Lung (tissue), 12 donors: Measurements from ENCODE around the gene NDUFA11. TPM values are rescaled to one million over a fixed set of nuclear protein-coding genes. Genes with fewer than 3 reads are reported as not detected.

Experiments used
- ATAC-seq: fragments of 200-7000 bp; cut with Tn5 transposase; one replicate; pipeline ENCODE4 v1.9.1; 2020; ENCODE audit warnings: moderate number of reproducible peaks; ENCODE audit not compliant: insufficient read depth, low FRiP score
- DNase-seq, 3 donors: peaks; one replicate each; pipeline ENCODE4 v3.0.0-alpha.2; 2013 to 2017
- H3K27ac ChIP-seq, 2 donors: one replicate each; pipeline ENCODE4 v1.5.1; 2013; ENCODE audit warnings: mild to moderate bottlenecking in 2 of 2, moderate library complexity in 2 of 2, control low read depth in 1 of 2, inconsistent platforms in 1 of 2, low read depth in 1 of 2, low read length in 1 of 2
- H3K27me3 ChIP-seq, 3 donors: one replicate each; pipeline ENCODE4 v1.5.1; 2013; ENCODE audit warnings: low read length in 2 of 3; ENCODE audit not compliant: control insufficient read depth in 3 of 3, insufficient read depth in 3 of 3
- H3K36me3 ChIP-seq, 4 donors: one replicate each; pipeline ENCODE4 v1.5.1; 2013; ENCODE audit warnings: low read length in 4 of 4, mild to moderate bottlenecking in 1 of 4, moderate library complexity in 1 of 4; ENCODE audit not compliant: control insufficient read depth in 4 of 4, insufficient read depth in 4 of 4
- H3K4me1 ChIP-seq, 5 donors: one replicate each; pipeline ENCODE4 v1.5.1; 2013; ENCODE audit warnings: low read length in 5 of 5, mild to moderate bottlenecking in 2 of 5, moderate library complexity in 1 of 5; ENCODE audit not compliant: control insufficient read depth in 5 of 5, insufficient read depth in 5 of 5
- H3K4me3 ChIP-seq: one replicate; pipeline ENCODE4 v1.5.1; 2013; ENCODE audit warnings: mild to moderate bottlenecking, control low read depth, moderate library complexity
- H3K9ac ChIP-seq, 2 donors: one replicate each; pipeline ENCODE4 v1.5.1; 2013; ENCODE audit warnings: low read length in 2 of 2, control low read depth in 1 of 2; ENCODE audit not compliant: insufficient read depth in 1 of 2
- H3K9me3 ChIP-seq, 4 donors: one replicate each; pipeline ENCODE4 v1.5.1; 2013; ENCODE audit warnings: low read length in 3 of 4, mild to moderate bottlenecking in 1 of 4, moderate library complexity in 1 of 4; ENCODE audit not compliant: control insufficient read depth in 4 of 4, insufficient read depth in 3 of 4
- CTCF ChIP-seq: IDR thresholded peaks from 2 replicates; pipeline ENCODE4 v1.5.1; 2012; ENCODE audit warnings: mild to moderate bottlenecking; ENCODE audit errors: control extremely low read depth, extremely low read depth
- WGBS, 2 donors: extraction: QIAGEN DNeasy Blood & Tissue Kit; methylation state at CpG; one replicate each; pipeline ENCODE4 v1.1.7; 2013; 5-methylcytosine and 5-hydroxymethylcytosine counted together
- polyA plus RNA-seq, 2 donors: library from polyadenylated mRNA; stranded (reverse); fragments of 200-250 nt; gene quantifications; one replicate each; pipeline ENCODE4 v1.2.1, GENCODE V29; 2013
- total RNA-seq, 2 donors: library from RNA; depleted of rRNA in 1 of 2; stranded (reverse); fragments of >200 nt in 1 of 2; gene quantifications; one replicate each; pipeline ENCODE4 v1.2.1, GENCODE V29; 2014 to 2021
- donor health status: control.
- donor health status: control.
- donor health status: Bipolar disorder and iron deficiency.
- donor health status: healthy.
- donor health status: DM: yes; HTN: yes; CAD: no.

Gene NDUFA11
- total and polyA plus RNA-seq, 4 donors = 52.5 to 344 (median 278) TPM

- H3K9ac ChIP-seq = no peak overlapping the region
- ATAC-seq = peak; percentile 32
- H3K9me3 ChIP-seq = no peaks in the 10 kb centered on the region
- no peaks in the 10 kb centered on the region for H3K27me3 ChIP-seq
- 70 to 82% methylated on average over 13 of the region's 13 CpGs for WGBS, 2 donors
- H3K4me3 ChIP-seq = no peak overlapping the region
- peaks cover 0 to 5% (median 2%) of the 10 kb centered on the region in 4 donors for H3K36me3 ChIP-seq
- peak in 2 of 3 donors; percentile 54 to 70 for DNase-seq
- TF ChIP-seq CTCF = no peak
- peaks cover 37 to 79% (median 48%) of the 10 kb centered on the region in 5 donors for H3K4me1 ChIP-seq
- peak overlapping the region in 1 of 2 donors; percentile 80 for H3K27ac ChIP-seq
These were observed 46.3 kb upstream of the NDUFA11 start for GRCh38 chr19:5949792-5950305.

- H3K27me3 ChIP-seq = no peaks in the 10 kb centered on the region
- ATAC-seq = no peak
- no peak for DNase-seq
- H3K27ac ChIP-seq = peak overlapping the region; percentile 28 to 80
- no peak for TF ChIP-seq CTCF
- H3K9me3 ChIP-seq = no peaks in the 10 kb centered on the region
- H3K36me3 ChIP-seq = peaks cover 0 to 5% (median 2%) of the 10 kb centered on the region in 4 donors
- H3K4me3 ChIP-seq = no peak overlapping the region
- peak overlapping the region in 1 of 2 donors; percentile 3 for H3K9ac ChIP-seq
- H3K4me1 ChIP-seq = peaks cover 31 to 73% (median 40%) of the 10 kb centered on the region in 5 donors
- 57 to 67% methylated on average over 13 of the region's 13 CpGs for WGBS, 2 donors
These were observed 45.4 kb upstream of the NDUFA11 start for GRCh38 chr19:5948752-5949564.

GRCh38 chr19:5947435-5947834 is 43.8 kb upstream of the NDUFA11 start:
- 27 to 51% methylated on average over 13 of the region's 13 CpGs for whole genome bisulfite sequencing, 2 donors
- Histone ChIP-seq H3K4me3 (no peak overlapping the region), H3K9ac (peak overlapping the region in 1 of 2 donors; percentile 24), H3K27me3 (no peaks in the 10 kb centered on the region), H3K9me3 (no peaks in the 10 kb centered on the region), H3K36me3 (peaks cover 0 to 5% (median 3%) of the 10 kb centered on the region in 4 donors), H3K4me1 (peaks cover 16 to 73% (median 35%) of the 10 kb centered on the region in 5 donors), H3K27ac (peak overlapping the region in 1 of 2 donors; percentile 33)
- TF ChIP-seq CTCF = no peak
- peak; percentile 29 for ATAC-seq
- peak; percentile 71 to 82 (median 78) for DNase-seq
